ENCODE measurements around the gene ADM.

- TF ChIP-seq, protein P1, sequence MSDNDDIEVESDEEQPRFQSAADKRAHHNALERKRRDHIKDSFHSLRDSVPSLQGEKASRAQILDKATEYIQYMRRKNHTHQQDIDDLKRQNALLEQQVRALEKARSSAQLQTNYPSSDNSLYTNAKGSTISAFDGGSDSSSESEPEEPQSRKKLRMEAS (IDR thresholded peaks at IDR 0.05; ENCODE audit: low read depth, low read length): no peak
- no peak for TF ChIP-seq CTCF (IDR thresholded peaks at IDR 0.05; ENCODE audit: low read depth, low read length)
- TF ChIP-seq POLR2A (IDR thresholded peaks at IDR 0.05; ENCODE audit: extremely low read depth, insufficient read length): no peak
- TF ChIP-seq MYC (IDR thresholded peaks at IDR 0.05; ENCODE audit: low read depth, low read length): no peak
These were observed 51.3 kb downstream of the ADM start for GRCh38 chr11:10356161-10356560.
